HG02943 (cell line): ENCODE measurements around the gene C9.
"Not testable (repeated sequence)": the region's sequence is repeated elsewhere in the genome, so short reads cannot be mapped to it uniquely, and the experiment has no call there.

Experiments
- ATAC-seq: cut with Tn5 transposase; IDR thresholded peaks from one replicate; pipeline ENCODE4 v1.9.1; 2021; ENCODE audit warnings: mild to moderate bottlenecking, low read depth, moderate library complexity; ENCODE audit not compliant: unreplicated experiment

C9 gene

DNA sequence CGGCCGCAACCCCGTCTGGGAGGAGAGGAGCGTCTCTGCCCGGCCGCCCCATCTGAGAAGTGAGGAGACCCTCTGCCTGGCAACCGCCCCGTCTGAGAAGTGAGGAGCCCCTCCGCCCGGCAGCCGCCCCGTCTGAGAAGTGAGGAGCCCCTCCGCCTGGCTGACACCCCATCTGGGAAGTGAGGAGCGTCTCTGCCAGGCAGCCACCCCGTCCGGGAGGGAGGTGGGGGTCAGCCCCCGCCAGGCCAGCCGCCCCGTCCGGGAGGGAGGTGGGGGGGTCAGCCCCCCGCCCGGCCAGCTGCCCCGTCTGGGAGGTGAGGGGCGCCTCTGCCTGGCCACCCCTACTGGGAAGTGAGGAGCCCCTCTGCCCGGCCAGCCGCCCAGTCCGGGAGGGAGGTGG is 30.0 kb downstream of the C9 start:
- not testable (repeated sequence) for ATAC-seq

DNA sequence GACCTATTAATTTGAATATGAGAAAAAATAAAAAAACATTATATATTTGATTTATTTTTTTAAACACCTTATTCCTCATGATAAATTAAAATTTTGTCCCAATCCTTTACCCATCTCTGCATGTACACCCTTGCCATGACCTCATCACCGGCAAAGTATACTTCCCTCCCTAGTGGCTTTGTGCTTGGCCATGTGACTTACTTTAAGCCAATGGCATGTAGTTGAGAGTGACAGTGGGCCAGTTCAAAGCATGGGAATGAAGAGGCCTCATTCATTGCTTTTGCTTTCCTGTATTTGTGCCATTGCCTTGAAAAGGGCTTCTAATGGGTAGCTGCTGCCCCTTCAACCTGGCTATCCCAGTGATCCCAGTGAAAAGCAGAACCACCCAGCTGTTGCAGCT is 31.2 kb downstream of the C9 start:
- no peak for ATAC-seq

DNA sequence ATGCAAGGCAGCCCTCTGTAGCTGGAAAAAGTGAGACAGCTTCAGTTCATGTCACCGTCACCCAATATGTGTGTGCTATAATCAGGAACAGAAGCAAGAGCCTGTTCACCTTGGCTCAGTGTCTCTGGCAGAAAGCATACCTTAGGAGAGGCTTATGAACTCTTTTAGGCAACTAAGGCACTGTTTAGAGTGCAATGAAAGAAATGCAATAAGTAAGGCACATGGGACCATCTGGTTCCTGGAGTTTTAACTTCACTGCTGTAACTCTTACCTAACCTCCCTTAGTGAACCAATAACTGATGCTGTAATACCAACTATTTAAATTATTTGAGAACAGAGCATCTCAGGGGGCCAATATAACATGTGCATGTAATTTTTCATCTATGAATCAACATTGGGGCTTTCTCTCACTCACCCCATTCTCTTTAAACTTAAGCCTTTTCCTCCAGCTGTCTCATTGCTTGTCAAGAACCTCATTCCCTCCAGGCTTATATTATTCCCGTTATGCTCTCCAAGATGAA is 32.4 kb downstream of the C9 start:
- ATAC-seq: no peak

DNA sequence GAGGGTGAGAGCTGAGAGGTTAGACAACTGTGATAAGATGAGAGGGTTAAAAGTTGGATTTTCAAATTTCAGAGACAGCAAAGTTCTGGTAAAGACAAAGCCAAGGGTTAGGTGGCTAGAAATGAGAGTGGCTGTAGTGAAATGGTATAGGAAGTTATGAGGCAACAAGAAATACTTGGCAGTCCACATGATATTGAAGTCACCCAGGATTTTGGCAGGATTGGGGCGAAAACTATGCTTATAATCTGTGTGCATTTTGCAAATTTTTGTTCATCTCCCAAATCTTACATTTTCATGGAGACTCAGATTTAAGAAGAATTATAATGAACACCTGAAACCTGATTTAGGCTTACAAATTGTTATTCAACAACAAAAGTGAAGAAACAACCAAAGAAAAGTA is 35.6 kb downstream of the C9 start:
- ATAC-seq: no peak

DNA sequence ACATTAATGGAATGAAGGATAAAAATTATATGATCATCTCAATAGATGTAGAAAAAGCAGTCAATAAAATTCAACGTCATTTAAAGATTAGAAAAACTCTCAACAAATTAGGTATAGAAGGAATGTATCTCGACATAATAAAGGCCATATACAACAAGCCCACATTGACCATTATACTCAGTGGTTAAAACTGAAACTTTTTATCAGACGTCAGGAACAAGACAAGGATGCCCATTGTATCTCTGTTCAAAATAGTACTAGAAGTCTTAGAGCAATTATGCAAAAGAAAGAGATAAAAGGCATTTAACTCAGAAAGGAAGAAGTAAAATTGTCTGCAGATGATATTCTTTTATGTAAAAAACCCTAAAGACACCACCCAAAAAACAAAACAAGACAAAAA is 40.8 kb downstream of the C9 start:
- no peak for ATAC-seq

DNA sequence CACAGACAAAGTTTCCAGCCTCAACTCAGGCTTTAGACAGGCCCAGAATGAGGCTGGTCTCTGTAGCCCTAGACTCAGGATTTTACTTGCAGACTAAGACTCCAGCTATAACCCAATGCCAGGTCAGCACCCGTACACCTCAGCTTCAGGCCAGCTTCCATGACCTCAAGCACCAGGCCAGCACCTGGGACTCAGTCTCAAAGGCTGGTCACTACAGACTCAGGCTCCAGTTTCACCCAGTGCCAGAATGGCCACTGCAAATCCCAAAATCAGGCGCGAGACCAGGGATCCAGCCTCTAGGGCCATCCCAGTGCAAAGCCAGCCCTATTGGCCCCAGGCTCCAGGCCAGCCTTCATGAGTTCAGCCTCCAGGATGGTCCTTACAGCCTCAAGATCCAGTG is 44.9 kb downstream of the C9 start:
- no peak for ATAC-seq

DNA sequence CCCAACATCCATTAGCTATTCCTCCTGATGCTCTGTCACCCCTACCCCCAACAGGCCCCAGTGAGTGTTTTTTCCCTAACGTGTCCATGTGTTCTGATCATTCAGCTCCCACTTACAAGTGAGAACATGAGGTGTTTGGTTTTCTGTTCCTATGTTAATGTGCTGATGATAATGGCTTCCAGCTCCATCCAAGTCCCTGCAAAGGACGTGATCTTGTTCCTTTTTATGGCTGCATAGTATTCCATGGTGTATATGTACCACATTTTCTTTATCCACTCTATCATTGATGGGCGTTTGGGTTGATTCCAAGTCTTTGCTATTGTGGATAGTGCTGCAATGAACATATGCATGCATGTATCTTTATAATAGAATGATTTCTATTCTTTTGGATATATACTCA is 47.8 kb downstream of the C9 start:
- not testable (repeated sequence) for ATAC-seq

DNA sequence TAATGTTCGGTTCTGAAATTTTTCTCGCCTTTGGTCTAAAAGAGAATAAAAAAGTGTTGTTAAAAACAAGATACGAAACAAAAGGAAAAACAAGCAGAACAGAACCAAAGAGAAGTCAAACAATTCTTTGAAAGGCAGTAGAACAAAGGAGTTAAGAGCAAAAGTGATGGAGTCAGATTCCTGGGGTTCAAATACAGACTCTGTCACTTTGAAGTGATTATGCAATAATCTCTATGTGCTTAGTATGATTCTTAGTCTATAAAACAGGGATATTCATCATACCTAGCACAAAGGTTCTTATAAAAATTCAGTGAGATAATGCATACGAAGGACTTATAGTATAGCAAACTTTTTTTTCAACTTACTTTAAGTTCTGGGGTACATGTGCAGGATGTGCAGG is 48.3 kb downstream of the C9 start:
- no peak for ATAC-seq

DNA sequence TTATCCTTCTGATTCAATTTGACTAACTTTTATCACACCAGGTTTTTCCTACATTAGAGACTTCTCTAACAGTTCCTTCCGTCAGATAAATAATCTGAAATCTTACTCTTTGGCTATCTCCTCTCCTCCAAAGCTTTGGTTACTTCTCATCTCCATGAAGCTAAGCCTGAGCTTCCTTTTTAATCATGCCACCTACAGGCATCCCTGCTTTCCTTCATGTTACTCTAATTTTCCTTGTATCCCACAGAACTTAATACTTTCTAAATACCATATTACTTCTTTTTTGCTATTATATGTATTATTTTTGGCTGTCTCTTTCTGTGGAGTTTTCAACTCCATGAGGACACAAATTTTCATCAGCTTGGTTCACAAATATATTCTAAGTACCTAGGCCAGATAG is 49.7 kb downstream of the C9 start:
- ATAC-seq: no peak

DNA sequence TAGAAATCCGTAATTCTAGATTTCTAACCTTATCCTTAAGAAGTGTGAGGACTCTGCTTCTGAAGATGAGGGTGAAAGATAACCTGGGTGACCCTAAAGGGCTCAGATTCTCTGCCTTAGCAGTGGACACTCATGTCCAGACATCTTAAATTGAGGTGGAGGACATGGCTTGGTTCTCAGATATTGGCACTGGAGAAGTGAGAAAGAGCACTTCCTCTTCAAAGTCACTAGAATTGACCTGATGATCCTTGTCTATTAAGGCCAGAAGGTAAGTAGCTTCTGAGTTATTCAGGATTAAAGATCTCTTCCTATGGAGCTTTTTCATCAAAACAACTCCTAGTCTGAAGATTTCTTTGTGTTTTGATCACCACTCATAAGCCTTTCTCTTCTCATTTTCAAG is 54.8 kb downstream of the C9 start:
- ATAC-seq: no peak

DNA sequence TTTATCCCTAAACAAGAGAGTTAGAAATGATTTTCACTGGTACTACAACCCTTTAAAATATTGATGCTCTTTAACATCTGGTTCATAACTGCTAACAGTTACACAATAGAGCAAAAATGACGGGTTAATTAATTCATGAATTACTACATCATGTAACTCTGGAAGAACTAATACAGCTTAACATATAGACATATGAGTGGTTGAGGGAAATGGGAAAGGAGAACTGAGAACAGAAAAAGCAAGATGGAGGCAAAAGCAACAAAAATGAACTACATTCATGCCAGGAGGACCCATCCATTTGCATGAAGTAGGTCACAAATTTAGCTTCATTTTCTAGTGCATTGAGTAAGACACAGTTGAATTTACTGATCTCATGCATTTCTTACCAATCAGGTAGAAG is 61.8 kb downstream of the C9 start:
- no peak for ATAC-seq

DNA sequence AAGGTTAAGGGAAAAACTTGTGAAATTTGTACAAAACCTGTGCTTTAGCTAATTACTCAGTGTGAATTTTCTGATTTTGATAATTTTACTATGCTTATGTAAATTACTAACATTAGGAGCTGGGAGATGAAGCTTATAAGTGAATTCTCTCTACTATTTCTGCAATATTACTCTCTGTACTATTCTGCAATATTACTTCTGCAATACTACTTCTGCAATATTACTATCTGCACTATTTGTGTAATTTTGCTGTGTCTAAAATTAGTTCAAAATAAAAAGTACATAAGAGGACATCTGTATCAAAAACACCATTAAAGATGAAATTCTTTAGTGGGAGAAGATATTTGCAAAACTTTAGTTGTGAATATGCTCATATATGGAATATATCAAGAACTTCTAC is 62.9 kb downstream of the C9 start:
- ATAC-seq: no peak

DNA sequence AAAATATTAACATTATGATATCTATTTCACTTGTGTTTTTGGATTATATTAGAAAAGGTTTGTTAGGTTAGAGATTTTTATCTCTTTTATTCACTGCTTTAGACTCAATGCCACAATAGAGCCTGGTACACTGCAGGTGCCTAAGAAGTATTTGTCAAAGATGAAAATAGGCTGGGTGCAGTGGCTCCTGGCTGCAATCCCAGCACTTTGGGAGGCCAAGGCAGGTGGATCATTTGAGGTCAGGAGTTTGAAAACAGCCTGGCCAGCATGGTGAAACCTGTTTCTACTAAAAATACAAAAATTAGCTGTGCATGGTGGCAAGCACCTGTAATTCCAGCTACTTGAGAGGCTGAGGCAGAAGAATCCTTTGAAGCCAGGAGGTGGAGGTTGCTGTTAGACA is 64.3 kb downstream of the C9 start:
- ATAC-seq: no peak

DNA sequence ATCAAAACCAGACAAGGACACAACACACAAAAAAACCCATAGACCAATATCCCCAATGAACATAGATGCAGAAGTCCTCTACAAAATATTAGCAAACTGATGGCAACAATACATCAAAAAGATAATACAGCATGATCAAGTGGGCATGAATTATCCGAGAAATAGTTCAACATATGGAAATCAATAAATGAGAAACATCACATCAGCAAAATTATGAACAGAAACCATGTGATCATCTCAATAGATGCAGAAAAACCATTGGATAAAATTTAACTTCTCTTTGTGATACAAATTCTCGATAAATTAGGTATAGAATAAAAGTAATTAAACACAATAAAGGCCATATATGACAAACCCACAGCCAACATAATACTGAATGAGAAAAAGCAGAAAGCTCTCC is 69.6 kb downstream of the C9 start:
- ATAC-seq: no peak

DNA sequence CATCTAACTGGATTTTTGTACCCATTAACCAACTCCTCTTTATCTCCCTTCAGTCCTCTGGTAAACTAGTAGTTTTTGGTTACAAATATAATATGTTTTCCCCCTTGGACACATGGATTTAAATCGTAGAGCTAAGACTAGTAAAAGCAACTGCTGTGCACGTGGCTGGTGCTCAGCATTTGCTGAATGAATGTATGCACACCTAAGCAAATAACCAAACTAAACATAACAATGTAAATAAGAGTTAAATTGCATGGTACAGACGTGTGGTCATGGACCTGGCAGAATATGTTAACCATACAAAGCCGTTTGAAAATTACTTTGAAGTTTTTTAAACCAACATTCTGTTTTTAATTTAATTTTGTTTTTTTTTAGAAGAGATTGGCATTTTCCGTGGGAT is 79.7 kb downstream of the C9 start:
- ATAC-seq: no peak

DNA sequence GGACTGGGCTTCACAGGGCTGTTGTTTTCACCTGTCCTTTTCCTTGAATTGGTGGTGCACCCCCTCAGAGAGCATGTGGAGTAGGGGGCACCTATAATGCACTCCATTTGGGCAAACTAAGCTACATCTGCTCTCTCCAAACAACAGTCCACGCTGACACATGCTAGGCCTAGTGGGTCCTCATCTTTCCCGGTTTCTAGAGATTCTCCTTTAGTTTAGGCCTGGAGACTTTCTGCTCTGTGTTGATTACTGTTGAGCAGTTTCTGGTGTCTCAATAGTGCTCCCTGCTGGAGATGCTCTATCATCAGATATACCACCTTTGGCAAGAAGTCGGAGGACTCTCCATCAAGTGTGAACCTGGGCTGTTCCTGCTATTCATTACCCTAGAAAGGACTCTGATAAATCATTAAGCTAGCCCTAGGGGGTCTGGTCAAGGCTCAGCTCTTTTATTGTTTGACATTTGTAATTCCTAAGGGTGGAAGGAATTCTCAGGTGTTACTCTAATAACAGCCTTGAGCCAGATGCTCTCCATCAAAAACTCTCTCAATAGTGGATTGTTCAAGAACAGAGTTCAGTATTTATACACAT is 81.0 kb downstream of the C9 start:
- ATAC-seq: peak; percentile 95

DNA sequence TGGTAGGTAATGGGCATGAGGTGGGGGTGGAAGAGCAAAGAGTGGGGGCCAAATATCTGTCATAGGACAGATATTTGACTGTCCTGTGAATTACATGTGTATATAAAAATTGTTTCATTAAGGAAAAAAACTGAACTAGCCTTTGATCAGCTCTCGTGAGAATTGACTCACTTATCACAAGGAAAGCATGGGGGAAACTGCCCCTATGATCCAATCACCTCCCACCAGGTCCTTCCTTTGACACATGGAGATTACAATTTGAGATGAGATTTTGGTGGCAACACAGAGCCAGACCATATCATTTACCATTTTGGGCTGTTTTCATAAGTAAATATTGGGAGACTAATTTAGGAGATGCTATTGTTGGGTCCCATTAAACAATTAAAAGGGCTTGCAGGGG is 81.7 kb downstream of the C9 start:
- ATAC-seq: no peak

DNA sequence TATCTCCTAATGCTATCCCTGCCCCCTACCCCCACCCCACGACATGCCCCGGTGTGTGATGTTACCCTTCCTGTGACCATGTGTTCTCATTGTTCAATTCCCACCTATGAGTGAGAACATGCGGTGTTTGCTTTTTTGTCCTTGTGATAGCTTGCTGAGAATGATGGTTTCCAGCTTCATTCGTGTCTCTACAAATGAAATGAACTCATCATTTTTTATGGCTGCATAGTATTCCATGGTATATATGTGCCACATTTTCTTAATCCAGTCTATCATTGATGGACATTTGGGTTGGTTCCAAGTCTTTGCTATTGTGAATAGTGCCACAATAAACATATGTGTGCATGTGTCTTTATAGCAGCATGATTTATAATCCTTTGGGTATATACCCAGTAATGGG is 88.4 kb downstream of the C9 start:
- ATAC-seq: not testable (repeated sequence)

DNA sequence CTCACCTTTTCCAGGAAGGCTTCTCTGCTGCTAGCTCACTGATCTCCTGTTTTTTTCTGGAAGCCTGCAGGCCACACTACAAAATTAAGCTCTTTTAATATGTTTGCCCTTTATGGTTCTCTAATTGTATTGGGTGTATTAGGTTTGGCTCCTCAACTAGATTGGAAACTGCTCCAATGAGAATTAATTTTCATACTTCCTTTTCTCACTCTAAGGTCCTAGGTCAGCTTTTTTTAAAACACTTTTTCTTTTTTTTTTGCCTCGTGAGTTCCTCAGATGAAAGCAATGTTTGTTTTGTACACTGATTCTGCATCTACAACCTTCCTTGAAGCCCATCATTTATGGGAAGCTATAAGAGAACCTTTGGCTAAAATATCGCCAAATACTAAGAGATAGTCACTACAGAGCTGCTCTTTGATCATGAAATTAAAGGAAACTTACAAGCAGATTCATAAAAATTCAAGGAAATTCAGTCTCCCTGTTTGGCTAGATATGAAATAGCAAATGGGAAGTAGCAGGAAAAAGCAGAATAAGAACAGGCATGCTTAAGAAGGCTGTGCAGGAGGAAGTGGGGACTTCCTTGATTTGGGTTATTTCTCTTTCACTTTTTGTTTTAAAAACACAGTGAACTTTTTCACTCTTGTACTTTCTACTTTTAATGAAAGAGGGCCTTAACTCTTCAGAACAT is 89.8 kb downstream of the C9 start:
- ATAC-seq: peak; percentile 82

DNA sequence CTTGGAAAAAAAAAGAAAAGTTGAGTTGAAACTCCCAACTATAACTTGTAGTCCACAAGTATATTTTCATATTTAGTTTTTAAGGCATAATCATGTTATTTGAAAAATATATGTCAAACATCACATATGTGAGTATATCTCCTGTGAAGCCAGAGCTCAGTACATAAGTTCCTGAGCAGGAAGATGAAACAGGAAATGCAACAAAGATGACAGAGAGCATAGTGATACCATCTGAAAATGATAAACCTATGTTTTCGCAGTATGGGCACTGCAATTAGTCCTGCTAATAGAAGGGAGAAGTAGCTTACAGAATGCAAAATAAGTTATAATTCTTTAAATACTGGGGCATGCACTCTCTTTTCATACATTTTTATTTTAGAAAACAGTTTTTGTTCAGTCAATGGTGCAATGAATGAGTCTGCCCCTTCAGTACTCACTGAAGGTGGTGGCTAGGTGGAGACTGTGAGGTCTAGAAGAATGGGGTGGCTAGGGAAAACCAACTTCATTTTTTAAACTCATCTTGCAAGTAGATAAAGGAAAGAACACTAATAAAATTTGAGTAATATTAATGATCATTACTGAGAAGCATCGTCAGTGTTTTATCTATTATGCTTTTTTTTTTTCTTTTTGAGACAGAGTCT is 90.9 kb downstream of the C9 start:
- ATAC-seq: no peak

DNA sequence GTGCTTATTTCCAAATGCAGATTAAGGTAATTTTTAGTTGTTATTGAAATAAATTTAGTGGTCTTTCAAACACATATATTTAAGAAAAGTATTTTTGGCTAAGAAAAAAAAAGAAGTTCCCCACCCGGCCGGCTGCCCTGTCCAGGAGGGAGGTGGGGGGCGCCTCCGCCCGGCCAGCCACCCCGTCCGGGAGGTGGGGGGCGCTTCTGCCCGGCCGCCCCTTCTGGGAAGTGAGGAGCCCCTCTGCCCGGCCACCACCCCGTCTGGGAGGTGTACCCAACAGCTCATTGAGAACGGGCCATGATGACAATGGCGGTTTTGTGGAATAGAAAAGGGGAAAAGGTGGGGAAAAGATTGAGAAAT is 91.4 kb downstream of the C9 start:
- not testable (repeated sequence) for ATAC-seq

DNA sequence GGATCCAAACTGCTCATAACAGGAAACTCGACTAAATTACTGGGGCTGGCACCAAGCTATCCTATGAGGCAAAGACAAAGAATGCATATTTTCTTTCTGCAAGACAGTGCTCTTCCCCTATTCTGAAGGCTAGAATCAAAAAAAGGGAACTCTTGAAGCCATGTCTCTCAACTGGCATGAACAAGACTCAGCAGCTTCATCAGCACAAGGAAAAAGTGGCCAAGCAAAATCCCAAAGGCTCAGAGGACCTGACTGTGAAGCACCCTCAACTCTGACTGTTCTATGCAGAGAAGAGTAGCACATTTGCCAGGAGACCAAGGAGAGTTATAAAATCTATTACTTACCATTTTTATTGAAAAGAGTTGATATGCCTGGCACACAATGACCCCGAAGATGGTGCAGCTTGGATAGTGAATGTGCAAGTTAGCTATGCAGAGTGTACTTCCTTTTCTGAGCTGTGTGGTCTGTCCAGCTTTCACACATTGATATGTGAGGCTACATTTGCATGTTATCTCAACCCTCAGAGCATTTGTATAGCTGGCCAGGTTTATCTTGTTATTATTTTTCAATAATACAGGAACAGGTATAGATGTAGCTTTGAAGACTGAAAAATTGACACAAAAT is 94.0 kb downstream of the C9 start:
- ATAC-seq: peak; percentile 67
